ENCODE results near the gene ISM1.

ISM1 gene

DNA sequence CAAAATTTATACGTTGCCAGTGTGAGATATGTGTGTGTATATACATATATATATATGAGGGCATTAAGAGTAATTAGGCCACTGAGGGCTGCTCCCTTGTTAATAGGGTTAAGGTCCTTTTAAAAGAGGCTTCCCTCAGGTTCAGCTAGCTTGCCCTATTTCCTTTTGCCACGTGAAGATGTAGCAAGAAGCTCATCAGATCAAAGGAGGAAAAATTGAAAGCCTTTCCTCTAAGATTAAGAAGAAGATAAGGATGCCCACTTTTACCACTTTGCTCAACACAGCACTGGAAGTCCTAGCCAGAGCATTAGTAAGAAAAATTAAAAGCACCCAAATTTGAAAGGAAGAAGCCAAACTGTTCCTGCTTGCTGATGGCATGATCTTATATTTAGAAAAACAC is 33.2 kb upstream of the ISM1 start:
- POLR2A ChIA-PET (ENCODE audit: low non-redundant PET), result no interaction called here
- DNase-seq (ENCODE audit: low spot score), result no peak
- CTCF ChIA-PET, result no interaction called here
- no peak overlapping the region for H3K27ac ChIP-seq
- TF ChIP-seq, protein P1, sequence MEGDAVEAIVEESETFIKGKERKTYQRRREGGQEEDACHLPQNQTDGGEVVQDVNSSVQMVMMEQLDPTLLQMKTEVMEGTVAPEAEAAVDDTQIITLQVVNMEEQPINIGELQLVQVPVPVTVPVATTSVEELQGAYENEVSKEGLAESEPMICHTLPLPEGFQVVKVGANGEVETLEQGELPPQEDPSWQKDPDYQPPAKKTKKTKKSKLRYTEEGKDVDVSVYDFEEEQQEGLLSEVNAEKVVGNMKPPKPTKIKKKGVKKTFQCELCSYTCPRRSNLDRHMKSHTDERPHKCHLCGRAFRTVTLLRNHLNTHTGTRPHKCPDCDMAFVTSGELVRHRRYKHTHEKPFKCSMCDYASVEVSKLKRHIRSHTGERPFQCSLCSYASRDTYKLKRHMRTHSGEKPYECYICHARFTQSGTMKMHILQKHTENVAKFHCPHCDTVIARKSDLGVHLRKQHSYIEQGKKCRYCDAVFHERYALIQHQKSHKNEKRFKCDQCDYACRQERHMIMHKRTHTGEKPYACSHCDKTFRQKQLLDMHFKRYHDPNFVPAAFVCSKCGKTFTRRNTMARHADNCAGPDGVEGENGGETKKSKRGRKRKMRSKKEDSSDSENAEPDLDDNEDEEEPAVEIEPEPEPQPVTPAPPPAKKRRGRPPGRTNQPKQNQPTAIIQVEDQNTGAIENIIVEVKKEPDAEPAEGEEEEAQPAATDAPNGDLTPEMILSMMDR (conservative IDR thresholded peaks at IDR 0.05; ENCODE audit: low read depth), result no peak

DNA sequence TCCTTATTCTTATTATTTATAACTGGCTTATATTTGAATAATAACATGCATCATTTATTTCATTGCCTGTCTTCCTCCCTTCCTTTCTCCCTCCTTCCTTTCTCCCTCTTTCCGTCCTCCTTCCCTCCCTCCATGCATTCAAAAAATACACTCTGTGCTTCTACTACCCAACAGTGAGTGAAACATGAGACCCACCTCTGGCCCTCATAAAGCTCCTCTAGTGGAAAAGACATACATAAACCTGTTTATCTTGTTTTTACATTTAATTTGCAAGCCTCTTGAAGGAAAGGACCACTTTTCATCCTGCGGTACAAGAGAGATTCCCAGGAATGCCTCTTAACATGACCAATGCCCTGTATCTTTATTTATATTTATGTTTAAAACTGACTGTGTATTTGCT is 21.8 kb upstream of the ISM1 start:
- TF ChIP-seq, protein P1 (conservative IDR thresholded peaks at IDR 0.05; ENCODE audit: low read depth), result no peak
- no peak overlapping the region for H3K27ac ChIP-seq
- ChIA-PET CTCF (no interaction called here), POLR2A (ENCODE audit: low non-redundant PET) (no interaction called here)
- no peak for DNase-seq (ENCODE audit: low spot score)

DNA sequence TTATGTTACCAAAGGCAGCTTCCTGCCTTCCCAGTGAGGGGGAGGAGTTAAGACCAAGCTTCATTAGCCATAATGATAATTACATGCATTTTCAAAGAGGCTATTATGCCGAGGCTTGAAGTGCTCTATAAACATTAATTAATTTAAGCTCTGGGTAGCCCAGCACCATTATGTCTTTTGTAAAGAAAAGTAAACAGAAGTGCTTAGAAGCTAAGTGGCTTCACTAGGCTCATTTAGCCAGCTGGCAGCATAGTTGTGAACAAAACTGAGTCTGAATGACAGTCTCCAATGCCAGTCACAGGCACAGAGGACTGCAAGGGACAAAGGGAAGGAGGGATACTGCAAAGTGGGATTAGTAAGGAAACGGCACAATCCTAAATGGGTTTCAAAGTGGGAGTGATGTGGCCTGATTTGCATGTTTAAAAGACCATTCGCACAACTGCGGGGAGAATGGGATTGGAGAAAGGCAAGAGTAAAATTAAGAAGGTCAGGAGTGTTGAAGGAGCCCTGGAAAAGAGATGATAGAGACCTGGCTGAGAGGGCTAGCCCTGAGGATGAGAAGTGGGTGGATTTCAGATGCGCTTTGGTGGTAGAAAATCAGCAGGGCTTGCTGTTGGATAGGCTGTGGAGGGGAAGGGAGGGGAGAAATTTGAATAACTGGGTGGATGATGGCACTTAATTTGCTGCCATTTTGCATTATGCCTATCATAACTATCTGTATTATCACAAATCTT is 20.1 kb upstream of the ISM1 start:
- H3K27ac ChIP-seq, result no peak overlapping the region
- CTCF ChIA-PET, result no interaction called here
- DNase-seq (ENCODE audit: low spot score), result no peak
- POLR2A ChIA-PET (ENCODE audit: low non-redundant PET), result no interaction called here
- TF ChIP-seq, protein P1 (conservative IDR thresholded peaks at IDR 0.05; ENCODE audit: low read depth), result no peak

DNA sequence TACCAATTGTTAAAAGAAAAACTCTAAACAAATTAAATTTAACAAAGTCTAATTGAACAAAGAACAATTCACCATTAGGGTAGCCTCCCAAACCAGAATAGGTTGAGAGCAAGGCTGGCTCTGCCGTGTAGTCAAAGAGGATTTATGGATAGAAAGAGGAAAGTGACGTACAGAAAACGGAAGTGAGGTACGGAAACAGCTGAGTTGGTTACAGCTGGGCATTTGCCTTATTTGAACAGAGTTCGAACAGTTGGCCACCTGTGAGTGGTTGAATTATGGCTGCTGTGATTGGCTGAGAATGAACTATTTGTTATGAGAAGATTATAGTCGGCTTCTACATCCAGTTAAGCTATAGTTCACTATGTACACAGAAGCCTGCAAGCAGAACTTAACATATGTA is 18.5 kb upstream of the ISM1 start:
- ChIA-PET POLR2A (ENCODE audit: low non-redundant PET) (no interaction called here), CTCF (interaction anchor here (0.7 kb wide), 1 partner anchor 237 kb away, joined by 3 read pairs; no protein-coding TSS in a partner anchor)
- DNase-seq (ENCODE audit: low spot score), result no peak

DNA sequence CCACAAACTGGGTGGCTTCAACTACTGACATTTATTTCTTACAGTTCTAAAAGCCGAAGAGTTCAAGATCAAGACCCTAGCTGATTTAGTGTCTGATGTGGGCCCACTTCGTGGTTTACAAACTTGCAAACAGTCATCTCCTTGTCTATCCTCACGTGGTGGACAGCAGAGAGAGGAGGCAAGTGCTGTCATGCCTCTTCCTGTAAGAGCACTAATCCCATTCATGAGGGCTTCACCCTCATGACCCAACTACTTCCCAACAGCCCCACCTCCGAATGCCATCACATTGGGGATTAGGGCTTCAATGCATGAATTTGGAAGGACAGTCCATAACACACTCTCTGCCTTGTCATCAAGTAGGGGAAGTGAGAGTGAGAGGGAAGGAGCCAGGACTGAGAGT is 15.6 kb upstream of the ISM1 start:
- TF ChIP-seq, protein P1 (conservative IDR thresholded peaks at IDR 0.05; ENCODE audit: low read depth), result no peak
- ChIA-PET POLR2A (ENCODE audit: low non-redundant PET) (no interaction called here), CTCF (no interaction called here)
- no peak overlapping the region for H3K27ac ChIP-seq
- DNase-seq (ENCODE audit: low spot score), result no peak

More for the DNA sequence above, 18.5 kb upstream of the ISM1 start:
- TF ChIP-seq, protein P1 (conservative IDR thresholded peaks at IDR 0.05; ENCODE audit: low read depth), result no peak
- no peak overlapping the region for H3K27ac ChIP-seq

DNA sequence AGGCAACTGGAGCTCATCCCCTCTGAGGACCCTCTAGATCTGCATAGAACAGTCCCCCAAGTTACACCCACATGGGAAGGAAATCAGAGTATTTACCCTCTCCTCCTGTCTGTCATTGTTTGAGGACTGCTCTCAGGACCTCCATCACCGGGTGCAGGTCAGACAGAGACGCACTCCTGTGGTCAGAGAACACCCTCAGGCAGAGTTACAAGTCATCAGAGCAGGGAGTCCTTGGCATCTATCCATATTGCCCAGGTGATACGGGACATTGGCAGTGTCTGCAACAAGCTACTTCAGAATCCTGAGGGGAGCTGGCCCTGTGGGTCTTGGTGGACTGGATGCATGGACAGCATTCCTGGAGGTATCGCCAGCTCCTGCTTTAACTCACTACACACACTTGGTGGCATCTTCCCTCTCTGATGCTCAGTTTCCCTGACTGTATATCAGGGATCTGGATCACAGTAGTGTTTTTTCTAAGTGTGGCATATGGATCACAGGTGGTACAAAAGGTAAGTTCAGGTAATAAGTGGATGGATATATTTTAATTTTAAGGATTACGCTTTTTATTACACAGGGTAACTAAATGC is 15.1 kb upstream of the ISM1 start:
- POLR2A ChIA-PET (ENCODE audit: low non-redundant PET), result no interaction called here
- peak; percentile 11 for DNase-seq (ENCODE audit: low spot score)

More for the DNA sequence above, 15.1 kb upstream of the ISM1 start:
- TF ChIP-seq, protein P1 (conservative IDR thresholded peaks at IDR 0.05; ENCODE audit: low read depth), result no peak
- H3K27ac ChIP-seq, result no peak overlapping the region
- CTCF ChIA-PET, result no interaction called here
